Glomerular endothelial cell (primary cell): ENCODE results near the gene GABRD. TPM values are rescaled to one million over a fixed set of nuclear protein-coding genes. Genes with fewer than 3 reads are reported as not detected.

Experiments
- DNase-seq: peaks from one replicate; pipeline ENCODE4 v3.0.0-alpha.2; 2011; ENCODE audit warnings: low read depth, low spot score; ENCODE audit errors: extremely low read depth
- total RNA-seq: library from RNA; depleted of rRNA; stranded (reverse); fragments of >200 nt; gene quantifications from 2 replicates; pipeline ENCODE4 v1.2.3, GENCODE V29; 2015

The GABRD gene
- total RNA-seq, 1 donor from 2014 or later: not detected

DNA sequence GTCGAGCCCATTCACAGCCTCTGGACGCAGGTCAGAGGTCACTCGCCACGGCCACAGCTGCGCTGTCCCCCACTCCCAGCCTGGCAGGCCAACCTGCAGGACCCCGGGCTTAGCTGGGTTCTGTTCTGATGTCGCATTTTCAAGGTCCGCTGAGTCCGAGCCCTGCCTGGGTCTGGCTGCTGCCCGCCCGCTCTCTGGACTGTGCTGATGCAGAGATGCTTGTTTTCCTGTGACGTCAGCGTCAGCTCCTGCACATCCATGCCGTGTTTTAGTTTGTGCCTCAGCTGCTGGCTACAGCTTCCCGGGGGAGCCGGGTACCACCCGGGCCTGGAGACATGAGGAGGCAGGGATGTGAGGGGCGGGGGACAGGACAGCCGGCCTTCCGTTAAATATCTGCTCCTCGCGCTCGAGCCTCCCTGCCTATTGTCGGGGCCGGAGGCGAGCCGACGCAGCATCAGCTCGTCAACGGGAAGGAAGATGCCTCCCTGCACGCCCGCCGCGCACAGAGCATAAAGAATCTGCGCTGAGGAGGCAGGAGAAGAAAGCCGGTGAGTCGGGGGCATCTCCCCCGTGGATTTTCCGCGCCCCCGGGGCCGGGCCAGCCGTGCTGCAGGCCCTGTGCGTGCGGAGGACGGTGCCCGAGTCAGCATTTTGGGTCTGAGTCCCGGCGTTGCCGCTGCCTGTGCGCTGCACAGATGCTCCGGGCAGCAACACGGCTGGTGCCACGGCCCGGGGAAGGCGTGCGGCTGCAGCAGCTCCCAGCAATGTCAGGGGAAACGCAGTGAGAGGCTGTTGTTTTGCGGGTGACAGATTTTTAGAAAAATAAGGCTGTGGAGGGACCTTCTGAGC is 54.5 kb downstream of the GABRD start:
- DNase-seq: no peak

- DNase-seq: no peak
Measured at GRCh38 chr1:2074396-2074795, 55.3 kb downstream of the GABRD start.

DNA sequence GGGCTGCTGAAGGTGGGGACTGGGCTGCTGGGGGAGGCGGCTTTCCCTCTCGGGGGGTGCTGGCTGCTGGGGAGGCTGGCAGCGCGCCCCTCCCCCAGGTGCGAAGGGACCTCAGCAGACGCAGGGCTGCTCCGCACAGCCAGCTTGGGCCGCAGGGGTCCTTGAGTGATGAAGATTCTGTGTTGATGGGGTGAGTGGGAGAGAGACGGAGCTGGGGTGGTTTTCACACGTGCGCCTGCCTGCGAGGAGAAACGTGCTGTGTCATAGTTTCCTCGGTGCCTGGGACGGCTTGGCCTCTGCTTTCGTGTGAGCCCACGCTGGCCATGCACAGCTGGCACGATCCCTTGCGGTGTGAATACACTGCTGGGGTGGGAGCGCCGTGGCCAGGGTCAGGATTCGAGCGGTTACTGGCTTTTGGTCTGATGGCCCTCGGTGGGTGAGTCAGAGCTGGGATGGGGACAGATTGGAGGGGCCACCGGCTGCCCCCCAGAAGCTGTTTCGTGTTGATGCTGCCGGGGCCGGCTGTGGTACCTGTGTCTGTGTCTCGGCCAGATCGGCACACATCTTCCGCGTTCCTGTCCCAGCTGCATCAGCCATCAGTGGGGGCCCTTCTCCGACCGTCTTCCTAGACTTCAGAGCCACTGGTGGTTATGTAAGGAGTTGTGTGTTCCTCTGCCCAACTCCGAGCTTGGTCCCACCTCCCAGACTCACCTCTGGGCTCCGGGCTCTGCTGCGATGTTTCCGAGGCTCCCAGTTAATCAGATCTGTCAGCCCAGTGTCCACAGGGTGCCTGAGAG is 56.0 kb downstream of the GABRD start:
- no peak for DNase-seq

DNA sequence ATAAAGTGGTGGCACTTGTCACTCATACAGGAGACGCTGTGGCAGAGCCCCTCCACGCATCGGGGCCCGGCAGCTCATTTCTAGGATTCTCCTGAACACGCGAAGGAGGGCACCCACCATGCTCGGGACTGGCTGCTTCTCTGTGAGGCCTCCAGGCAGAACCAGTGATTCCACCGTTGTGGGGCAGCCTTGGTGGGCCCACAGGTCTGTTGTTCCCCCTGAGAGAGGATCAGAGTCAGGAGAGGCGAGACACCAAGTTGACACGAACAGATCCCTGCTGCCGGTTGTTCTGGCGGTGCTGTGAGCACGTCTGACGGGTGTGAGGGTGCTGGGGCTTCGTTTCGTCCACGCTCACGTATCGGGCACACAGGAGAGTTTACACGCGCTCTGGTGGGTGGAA is 57.7 kb downstream of the GABRD start:
- no peak for DNase-seq

- no peak for DNase-seq
Measured at GRCh38 chr1:2078170-2078569, 59.0 kb downstream of the GABRD start.

DNA sequence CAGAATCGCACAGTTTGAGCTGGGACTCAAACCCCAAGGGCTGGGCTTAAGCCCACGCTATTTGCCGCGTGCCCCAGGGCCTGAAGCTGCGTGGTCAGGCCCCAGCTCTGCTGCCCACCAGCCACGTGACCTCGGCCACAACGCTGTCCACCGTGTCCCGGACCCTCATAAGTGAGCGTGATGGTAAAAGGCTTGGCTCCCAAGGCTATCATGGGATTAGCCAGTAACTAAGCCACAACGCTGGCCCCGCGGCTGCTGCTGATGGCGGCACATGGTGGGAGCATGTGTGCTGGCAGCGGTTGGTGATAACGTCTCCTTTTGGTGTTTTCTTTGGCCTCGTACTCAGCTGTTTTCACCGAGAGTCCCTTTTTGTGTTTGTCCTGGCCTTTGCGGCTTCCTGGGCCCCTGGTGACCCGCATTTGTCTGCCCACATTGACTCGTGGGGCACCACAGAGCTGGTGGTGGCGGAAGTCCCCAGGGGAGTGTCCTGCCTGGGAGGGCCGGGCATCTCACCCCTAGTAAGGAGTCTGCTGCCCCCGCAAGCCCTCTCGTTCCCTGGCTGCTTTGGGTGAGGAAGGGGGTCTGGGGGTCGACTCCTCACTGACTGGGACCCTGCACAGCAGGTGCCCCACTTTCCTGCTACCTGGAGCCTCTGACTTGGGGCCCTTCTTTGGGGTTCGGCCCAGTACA is 60.4 kb downstream of the GABRD start:
- no peak for DNase-seq

DNA sequence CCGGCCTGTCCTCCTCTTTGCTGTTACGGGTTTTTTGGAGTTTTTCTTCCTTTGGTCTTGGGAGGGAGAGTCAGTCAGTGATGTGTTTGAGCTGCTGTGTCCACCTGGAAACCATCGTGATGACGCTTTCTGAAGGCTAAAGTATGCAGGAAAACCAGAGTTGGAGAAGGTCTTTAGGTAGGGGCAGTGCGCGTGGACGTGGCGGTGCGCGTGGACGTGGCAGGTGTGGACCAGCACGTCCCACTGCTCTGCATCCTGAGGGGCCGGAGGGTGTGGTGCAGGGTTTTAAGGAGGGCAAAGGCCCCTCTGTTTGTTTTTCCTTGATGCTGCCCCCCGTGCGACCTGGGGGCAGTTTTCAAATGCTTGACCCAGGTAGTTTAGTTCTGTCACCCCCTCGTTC is 61.0 kb downstream of the GABRD start:
- no peak for DNase-seq

Other genes with a start within 250 kb of the GABRD start
- 91.0 and 134 TPM in 2 replicates for gene NADK, start 240.9 kb upstream of the GABRD start, total RNA-seq
- gene GNB1, start 128.3 kb upstream of the GABRD start, total RNA-seq: 211 and 291 TPM in 2 replicates
- gene CALML6, start 104.1 kb upstream of the GABRD start, total RNA-seq: 0.18 and 1.4 TPM in 2 replicates
- 0.18 TPM in 1 of 2 replicates, not detected in the other for gene TMEM52, start 100.1 kb upstream of the GABRD start, total RNA-seq
- not detected in 2 replicates for gene CFAP74, start 15.6 kb upstream of the GABRD start, total RNA-seq
- gene PRKCZ, start 31.1 kb downstream of the GABRD start, total RNA-seq: 2.3 and 4.0 TPM in 2 replicates
- 34.9 and 56.9 TPM in 2 replicates for gene FAAP20, start 175.4 kb downstream of the GABRD start, total RNA-seq
- 50.6 and 84.2 TPM in 2 replicates for gene SKI, start 209.0 kb downstream of the GABRD start, total RNA-seq